Central memory CD8-positive, alpha-beta T cell (primary cell): ENCODE measurements around the gene SUMO4.

Experiments used
- ATAC-seq: fragments of 150-1000 bp; cut with Tn5 transposase; replicated peaks from 2 replicates; pipeline ENCODE4 v1.10.0; 2022; ENCODE audit warnings: mild to moderate bottlenecking, moderate FRiP score, moderate number of reproducible peaks; ENCODE audit not compliant: poor library complexity, severe bottlenecking; ENCODE audit errors: extremely low read depth
- DNase-seq, 2 donors: peaks; one replicate each; pipeline ENCODE4 v3.0.0; 2021; ENCODE audit warnings: low spot score in 2 of 2
- H3K27ac Mint-ChIP-seq: one replicate; pipeline ENCODE4 v1.8.0; 2022; ENCODE audit warnings: low read depth, mild to moderate bottlenecking, moderate library complexity, mixed read lengths
- H3K27me3 Mint-ChIP-seq: one replicate; pipeline ENCODE4 v1.8.0; 2022; ENCODE audit warnings: mixed read lengths
- H3K36me3 Mint-ChIP-seq: one replicate; pipeline ENCODE4 v1.8.0; 2022; ENCODE audit warnings: mild to moderate bottlenecking, moderate library complexity, mixed read lengths; ENCODE audit not compliant: insufficient read depth
- H3K4me1 Mint-ChIP-seq: one replicate; pipeline ENCODE4 v1.8.0; 2022; ENCODE audit warnings: mixed read lengths
- H3K4me3 Mint-ChIP-seq: one replicate; pipeline ENCODE4 v1.8.0; 2022; ENCODE audit warnings: mild to moderate bottlenecking, moderate library complexity, mixed read lengths
- H3K9me3 Mint-ChIP-seq: one replicate; pipeline ENCODE4 v1.8.0; 2022; ENCODE audit warnings: mixed read lengths

Gene SUMO4

GRCh38 chr6:149425754-149426153 is 25.7 kb downstream of the SUMO4 start:
- ATAC-seq (no peak), DNase-seq (no peak)
- no peaks in the 10 kb centered on the region for H3K4me1 Mint-ChIP-seq
- no peaks in the 10 kb centered on the region for H3K9me3 Mint-ChIP-seq
- H3K4me3 Mint-ChIP-seq: no peak overlapping the region
- H3K27me3 Mint-ChIP-seq: peaks cover under 1% of the 10 kb centered on the region
- no peak overlapping the region for H3K27ac Mint-ChIP-seq
- peaks cover 2% of the 10 kb centered on the region for H3K36me3 Mint-ChIP-seq

GRCh38 chr6:149428606-149429005 is 28.5 kb downstream of the SUMO4 start:
- Mint-ChIP-seq H3K36me3 (peaks cover 2% of the 10 kb centered on the region), H3K27ac (no peak overlapping the region), H3K9me3 (no peaks in the 10 kb centered on the region), H3K27me3 (no peaks in the 10 kb centered on the region), H3K4me3 (no peak overlapping the region), H3K4me1 (peaks cover 5% of the 10 kb centered on the region)
- no peak for DNase-seq
- ATAC-seq: no peak

- H3K9me3 Mint-ChIP-seq: no peaks in the 10 kb centered on the region
- no peaks in the 10 kb centered on the region for H3K27me3 Mint-ChIP-seq
- DNase-seq (no peak), ATAC-seq (no peak)
- H3K4me3 Mint-ChIP-seq: no peak overlapping the region
- H3K27ac Mint-ChIP-seq: no peak overlapping the region
- H3K4me1 Mint-ChIP-seq: peaks cover 5% of the 10 kb centered on the region
- H3K36me3 Mint-ChIP-seq: peaks cover 2% of the 10 kb centered on the region
Measured at GRCh38 chr6:149429427-149430360, 29.6 kb downstream of the SUMO4 start.

- Mint-ChIP-seq H3K4me3 (no peak overlapping the region), H3K4me1 (peaks cover 6% of the 10 kb centered on the region), H3K27me3 (no peaks in the 10 kb centered on the region), H3K36me3 (peaks cover 2% of the 10 kb centered on the region), H3K9me3 (no peaks in the 10 kb centered on the region), H3K27ac (no peak overlapping the region)
- peak; percentile 75 for ATAC-seq
- DNase-seq: peak; percentile 75 to 90
Measured at GRCh38 chr6:149431905-149432775, 32.1 kb downstream of the SUMO4 start.

- Mint-ChIP-seq H3K4me3 (no peak overlapping the region), H3K9me3 (no peaks in the 10 kb centered on the region), H3K36me3 (peaks cover 2% of the 10 kb centered on the region), H3K27ac (no peak overlapping the region), H3K4me1 (peaks cover 12% of the 10 kb centered on the region), H3K27me3 (no peaks in the 10 kb centered on the region)
- DNase-seq (no peak), ATAC-seq (no peak)
Measured at GRCh38 chr6:149433405-149433804, 33.3 kb downstream of the SUMO4 start.

- Mint-ChIP-seq H3K4me3 (no peak overlapping the region), H3K9me3 (no peaks in the 10 kb centered on the region), H3K36me3 (peaks cover 2% of the 10 kb centered on the region), H3K27me3 (no peaks in the 10 kb centered on the region), H3K27ac (no peak overlapping the region), H3K4me1 (peaks cover 12% of the 10 kb centered on the region)
- ATAC-seq: no peak
- DNase-seq: no peak
Measured at GRCh38 chr6:149433881-149434280, 33.8 kb downstream of the SUMO4 start.

- Mint-ChIP-seq H3K36me3 (no peaks in the 10 kb centered on the region), H3K27me3 (no peaks in the 10 kb centered on the region), H3K4me1 (peaks cover 12% of the 10 kb centered on the region), H3K27ac (no peak overlapping the region), H3K9me3 (no peaks in the 10 kb centered on the region), H3K4me3 (no peak overlapping the region)
- ATAC-seq (no peak), DNase-seq (no peak)
Measured at GRCh38 chr6:149435919-149436586, 36.0 kb downstream of the SUMO4 start.

GRCh38 chr6:149436647-149437046 is 36.6 kb downstream of the SUMO4 start:
- no peak overlapping the region for H3K4me3 Mint-ChIP-seq
- H3K9me3 Mint-ChIP-seq: no peaks in the 10 kb centered on the region
- no peaks in the 10 kb centered on the region for H3K27me3 Mint-ChIP-seq
- H3K36me3 Mint-ChIP-seq: no peaks in the 10 kb centered on the region
- H3K4me1 Mint-ChIP-seq: peaks cover 12% of the 10 kb centered on the region
- DNase-seq (no peak), ATAC-seq (no peak)
- H3K27ac Mint-ChIP-seq: no peak overlapping the region

- H3K36me3 Mint-ChIP-seq: no peaks in the 10 kb centered on the region
- H3K4me3 Mint-ChIP-seq: no peak overlapping the region
- no peaks in the 10 kb centered on the region for H3K27me3 Mint-ChIP-seq
- DNase-seq (no peak), ATAC-seq (no peak)
- peaks cover 7% of the 10 kb centered on the region for H3K4me1 Mint-ChIP-seq
- H3K9me3 Mint-ChIP-seq: no peaks in the 10 kb centered on the region
- no peak overlapping the region for H3K27ac Mint-ChIP-seq
Measured at GRCh38 chr6:149437212-149437611, 37.1 kb downstream of the SUMO4 start.

- no peak for DNase-seq
- Mint-ChIP-seq H3K27ac (no peak overlapping the region), H3K36me3 (no peaks in the 10 kb centered on the region), H3K9me3 (no peaks in the 10 kb centered on the region), H3K27me3 (no peaks in the 10 kb centered on the region), H3K4me3 (no peak overlapping the region), H3K4me1 (peaks cover 7% of the 10 kb centered on the region)
- no peak for ATAC-seq
Measured at GRCh38 chr6:149438855-149439254, 38.8 kb downstream of the SUMO4 start.

GRCh38 chr6:149439626-149440025 is 39.6 kb downstream of the SUMO4 start:
- H3K27ac Mint-ChIP-seq: no peak overlapping the region
- no peak for ATAC-seq
- H3K36me3 Mint-ChIP-seq: no peaks in the 10 kb centered on the region
- H3K27me3 Mint-ChIP-seq: no peaks in the 10 kb centered on the region
- H3K4me1 Mint-ChIP-seq: peaks cover 7% of the 10 kb centered on the region
- H3K4me3 Mint-ChIP-seq: no peak overlapping the region
- DNase-seq: no peak
- no peaks in the 10 kb centered on the region for H3K9me3 Mint-ChIP-seq
